Esophagus muscularis mucosa (tissue), 4 donors: ENCODE measurements around the gene GCDH.

Experiments
- EP300 ChIP-seq: sonication (generic); formaldehyde crosslinking; IDR thresholded peaks from one replicate; pipeline ENCODE4 v1.6.1; 2017; ENCODE audit warnings: antibody characterized with exemption
- POLR2AphosphoS5 ChIP-seq, 2 donors: sonication (generic); formaldehyde crosslinking; IDR thresholded peaks; one replicate each; pipeline ENCODE4 v1.6.1; 2017; ENCODE audit warnings: antibody characterized with exemption in 2 of 2
- TF ChIP-seq, protein P1 (sequence below), 3 experiments: fragments of 200-600 bp in 2 of 3; fragments of 450-650 bp in 1 of 3; sonication (generic) in 2 of 3; IDR thresholded peaks; one replicate each; pipeline ENCODE4 v1.5.1; 2017 to 2019; ENCODE audit warnings: antibody characterized with exemption in 3 of 3, mild to moderate bottlenecking in 2 of 3, moderate library complexity in 1 of 3

DNA sequence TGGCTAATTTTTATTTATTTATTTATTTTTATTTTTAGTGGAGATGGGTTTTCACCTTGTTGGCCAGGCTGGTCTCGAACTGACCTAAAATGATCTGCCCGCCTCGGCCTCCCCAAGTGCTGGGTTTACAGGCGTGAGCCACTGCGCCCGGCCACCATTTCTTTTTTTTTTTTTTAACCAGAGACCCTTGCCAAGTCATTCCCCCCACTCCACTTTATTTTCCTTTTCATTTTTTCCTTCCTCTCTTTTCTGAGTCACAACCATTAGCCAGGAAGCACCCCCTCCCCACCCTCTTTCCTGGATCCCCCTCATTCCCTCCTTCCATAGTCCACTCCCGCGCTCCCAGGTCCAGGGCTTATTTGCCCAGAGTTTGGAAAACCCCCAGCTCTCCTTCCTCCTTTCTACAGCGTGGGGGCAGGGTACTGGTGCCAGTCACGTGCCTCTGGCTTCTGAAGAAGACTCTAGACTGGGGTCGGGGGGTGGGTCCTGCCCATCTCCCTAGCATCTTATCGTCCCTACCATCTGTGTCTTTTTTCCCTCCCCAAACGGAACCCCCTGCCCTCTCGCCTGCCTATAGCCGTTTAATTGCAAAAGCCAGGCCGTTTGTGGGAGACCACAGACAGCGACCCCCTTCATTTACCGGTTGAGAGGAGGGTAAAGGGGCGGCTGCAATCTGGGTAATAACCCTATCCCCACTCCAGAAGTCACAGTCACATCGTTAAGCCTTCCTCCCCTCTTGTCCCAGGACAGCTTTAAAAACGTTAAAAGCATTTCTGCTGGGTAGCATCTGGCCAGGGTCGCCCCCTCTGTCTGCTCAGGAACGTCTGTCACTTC lies 46.4 kb downstream of the GCDH start:
- TF ChIP-seq, protein P1, sequence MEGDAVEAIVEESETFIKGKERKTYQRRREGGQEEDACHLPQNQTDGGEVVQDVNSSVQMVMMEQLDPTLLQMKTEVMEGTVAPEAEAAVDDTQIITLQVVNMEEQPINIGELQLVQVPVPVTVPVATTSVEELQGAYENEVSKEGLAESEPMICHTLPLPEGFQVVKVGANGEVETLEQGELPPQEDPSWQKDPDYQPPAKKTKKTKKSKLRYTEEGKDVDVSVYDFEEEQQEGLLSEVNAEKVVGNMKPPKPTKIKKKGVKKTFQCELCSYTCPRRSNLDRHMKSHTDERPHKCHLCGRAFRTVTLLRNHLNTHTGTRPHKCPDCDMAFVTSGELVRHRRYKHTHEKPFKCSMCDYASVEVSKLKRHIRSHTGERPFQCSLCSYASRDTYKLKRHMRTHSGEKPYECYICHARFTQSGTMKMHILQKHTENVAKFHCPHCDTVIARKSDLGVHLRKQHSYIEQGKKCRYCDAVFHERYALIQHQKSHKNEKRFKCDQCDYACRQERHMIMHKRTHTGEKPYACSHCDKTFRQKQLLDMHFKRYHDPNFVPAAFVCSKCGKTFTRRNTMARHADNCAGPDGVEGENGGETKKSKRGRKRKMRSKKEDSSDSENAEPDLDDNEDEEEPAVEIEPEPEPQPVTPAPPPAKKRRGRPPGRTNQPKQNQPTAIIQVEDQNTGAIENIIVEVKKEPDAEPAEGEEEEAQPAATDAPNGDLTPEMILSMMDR (IDR thresholded peaks at IDR 0.05): no peak
- no peak for TF ChIP-seq EP300
- no peak for TF ChIP-seq POLR2AphosphoS5 (IDR thresholded peaks at IDR 0.05)
